HepG2 (cell line): Measurements from ENCODE around the gene AGRN. TPM values are rescaled to one million over a fixed set of nuclear protein-coding genes. Genes with fewer than 3 reads are reported as not detected.

Experiments used
- ATAC-seq: fragments of 200-7000 bp; cut with Tn5 transposase; 3 replicates; pipeline ENCODE4 v1.9.1; 2020; ENCODE audit warnings: mild to moderate bottlenecking, moderate library complexity
- BruUV-seq: library from RNA; stranded (reverse); fragments of 400-500 nt; replicated peaks from 2 replicates; lab custom pipeline; 2021; lab: Mats Ljungman, UMichigan
- CTCF ChIA-PET: fragments of 300-600 bp; formaldehyde crosslinking; extraction: SDS; loops from one replicate; lab custom pipeline; 2021; ENCODE audit warnings: low total read pairs, inconsistent platforms, low intra/inter-chr PET ratio; lab: Yijun Ruan, JAX
- POLR2A ChIA-PET: fragments of 350-600 bp; sonication (Branson Sonifier 250); formaldehyde crosslinking; loops from one replicate; lab custom pipeline; 2020; ENCODE audit warnings: antibody characterized with exemption, inconsistent platforms; lab: Yijun Ruan, JAX
- DNase-seq: peaks from one replicate; pipeline ENCODE4 v3.0.0-alpha.2; 2015; ENCODE audit warnings: low spot score
- FAIRE-seq: peaks from 3 replicates; lab custom pipeline; 2011; peaks lifted over from hg19 to GRCh38; lab: Jason Lieb, UNC
- H2AFZ ChIP-seq: one replicate; pipeline ENCODE4 v1.6.1; 2011; ENCODE audit warnings: low read length, inconsistent platforms
- H3K27ac ChIP-seq: fragments of 300-600 bp; 3 replicates; pipeline ENCODE4 v1.8.0; 2011; ENCODE audit warnings: mixed run types, mild to moderate bottlenecking, mixed read lengths, low read length, inconsistent platforms; ENCODE audit not compliant: insufficient read depth; ENCODE audit errors: extremely low read length
- H3K27me3 ChIP-seq, 2 experiments: fragments of 200-600 bp in 1 of 2; 2 replicates in 1 of 2; 3 replicates in 1 of 2; pipeline versions ENCODE4 v1.6.0 to v1.8.0; 2011; ENCODE audit warnings: low read length in 2 of 2, mild to moderate bottlenecking in 2 of 2, moderate library complexity in 2 of 2, inconsistent platforms in 1 of 2; ENCODE audit not compliant: insufficient read depth in 2 of 2, control insufficient read depth in 1 of 2
- H3K36me3 ChIP-seq, 2 experiments: fragments of 200-600 bp in 1 of 2; replicated peaks in 1 of 2; 2 replicates in 1 of 2; 3 replicates in 1 of 2; pipeline versions ENCODE4 v1.5.1 to v1.8.0; 2011; ENCODE audit warnings: low read length in 2 of 2, inconsistent platforms in 1 of 2; ENCODE audit not compliant: insufficient read depth in 2 of 2, control insufficient read depth in 1 of 2
- H3K4me1 ChIP-seq: 2 replicates; pipeline ENCODE4 v1.5.1; 2012; ENCODE audit warnings: low read length, inconsistent platforms; ENCODE audit not compliant: insufficient read depth
- H3K4me2 ChIP-seq: 2 replicates; pipeline ENCODE4 v1.6.0; 2011; ENCODE audit warnings: low read depth, low read length, inconsistent platforms
- H3K4me3 ChIP-seq, 3 experiments: fragments of 200-600 bp in 1 of 3; sonication (generic), shearing (Covaris generic) in 1 of 3; replicated peaks in 1 of 3; 2 replicates each; pipeline ENCODE4 v1.5.1; 2011 to 2016; ENCODE audit warnings: low read length in 3 of 3, inconsistent platforms in 2 of 3, low read depth in 2 of 3, mild to moderate bottlenecking in 2 of 3, control low read depth in 1 of 3, mixed read lengths in 1 of 3; ENCODE audit not compliant: insufficient read depth in 1 of 3
- H3K79me2 ChIP-seq: one replicate; pipeline ENCODE4 v1.6.1; 2011; ENCODE audit warnings: low read length, inconsistent platforms; ENCODE audit not compliant: insufficient read depth
- H3K9ac ChIP-seq: 2 replicates; pipeline ENCODE4 v1.6.0; 2011; ENCODE audit warnings: mild to moderate bottlenecking, low read depth, low read length, inconsistent platforms; ENCODE audit not compliant: insufficient read depth
- H3K9me3 ChIP-seq: 2 replicates; pipeline ENCODE4 v1.5.1; 2012; ENCODE audit warnings: mild to moderate bottlenecking, low read length
- H4K20me1 ChIP-seq: 2 replicates; pipeline ENCODE4 v1.6.0; 2011; ENCODE audit warnings: inconsistent platforms, mild to moderate bottlenecking, low read length, moderate library complexity; ENCODE audit not compliant: insufficient read depth
- CCAR2 ChIP-seq: fragments of 200-400 bp; formaldehyde crosslinking; optimal IDR thresholded peaks from 2 replicates; pipeline ENCODE3; 2018; ENCODE audit warnings: low read depth, mild to moderate bottlenecking, low read length, moderate library complexity
- CREB1 ChIP-seq, 2 experiments: fragments of 450-650 bp in 1 of 2; IDR thresholded peaks; 2 replicates each; pipeline ENCODE4 v1.6.1; 2016 to 2017; ENCODE audit warnings: control low read depth in 1 of 2, mild to moderate bottlenecking in 1 of 2, missing compliant biosample characterization in 1 of 2, missing genetic modification characterization in 1 of 2
- EZH2 ChIP-seq: conservative IDR thresholded peaks from 2 replicates; pipeline ENCODE4 v1.6.1; 2012; ENCODE audit warnings: mild to moderate bottlenecking, low read depth, low read length, moderate library complexity
- MAFF ChIP-seq: IDR thresholded peaks from 2 replicates; pipeline ENCODE4 v1.6.1; 2011; ENCODE audit warnings: low read depth, low read length, improper control_type of control experiment
- MEIS1 ChIP-seq: sonication (generic); formaldehyde crosslinking; IDR thresholded peaks from 2 replicates; pipeline ENCODE4 v1.9.0; 2021; ENCODE audit warnings: mild to moderate bottlenecking, missing genetic modification reagents, moderate library complexity, borderline replicate concordance
- MNT ChIP-seq: fragments of 450-650 bp; IDR thresholded peaks from 2 replicates; pipeline ENCODE4 v1.6.1; 2016
- MTF2 ChIP-seq: sonication (generic); formaldehyde crosslinking; IDR thresholded peaks from 2 replicates; pipeline ENCODE4 v1.5.0; 2020; ENCODE audit warnings: missing genetic modification reagents, borderline replicate concordance
- NRL ChIP-seq: sonication (generic); formaldehyde crosslinking; IDR thresholded peaks from 2 replicates; pipeline ENCODE4 v1.5.0; 2020; ENCODE audit warnings: missing genetic modification reagents, mild to moderate bottlenecking, moderate library complexity, borderline replicate concordance
- PHF5A ChIP-seq: IDR thresholded peaks from one replicate; pipeline ENCODE4 v1.6.1; 2018; ENCODE audit warnings: low read depth, missing genetic modification reagents; ENCODE audit not compliant: unreplicated experiment
- SETDB1 ChIP-seq: sonication (generic); formaldehyde crosslinking; IDR thresholded peaks from 2 replicates; pipeline ENCODE4 v1.5.1; 2020; ENCODE audit warnings: missing genetic modification reagents, mild to moderate bottlenecking, borderline replicate concordance
- WIZ ChIP-seq: sonication (generic); formaldehyde crosslinking; IDR thresholded peaks from 2 replicates; pipeline ENCODE4 v1.5.1; 2020; ENCODE audit warnings: mild to moderate bottlenecking, missing genetic modification reagents
- ZFY ChIP-seq: sonication (generic); formaldehyde crosslinking; IDR thresholded peaks from 2 replicates; pipeline ENCODE4 v1.4.0; 2020; ENCODE audit warnings: missing genetic modification reagents
- ZNF30 ChIP-seq: sonication (generic); formaldehyde crosslinking; IDR thresholded peaks from 2 replicates; pipeline ENCODE4 v1.5.0; 2020; ENCODE audit warnings: mild to moderate bottlenecking, missing genetic modification reagents
- ZNF329 ChIP-seq: sonication (generic); formaldehyde crosslinking; IDR thresholded peaks from 2 replicates; pipeline ENCODE4 v1.9.0; 2021; ENCODE audit warnings: low read depth, mild to moderate bottlenecking, missing genetic modification reagents
- ZNF382 ChIP-seq: sonication (generic); formaldehyde crosslinking; IDR thresholded peaks from 2 replicates; pipeline ENCODE4 v1.5.0; 2020; ENCODE audit warnings: missing genetic modification reagents, mild to moderate bottlenecking, borderline replicate concordance
- ZNF589 ChIP-seq: sonication (generic); formaldehyde crosslinking; conservative IDR thresholded peaks from 2 replicates; pipeline ENCODE4 v1.8.0; 2022; ENCODE audit warnings: mild to moderate bottlenecking, moderate library complexity, missing genetic modification reagents
- ZNF724P ChIP-seq: sonication (generic); formaldehyde crosslinking; IDR thresholded peaks from 2 replicates; pipeline ENCODE4 v1.8.0; 2022; ENCODE audit warnings: missing genetic modification reagents, borderline replicate concordance
- ZNF780A ChIP-seq: sonication (generic); formaldehyde crosslinking; IDR thresholded peaks from 2 replicates; pipeline ENCODE4 v1.8.0; 2022; ENCODE audit warnings: mild to moderate bottlenecking, missing genetic modification reagents, moderate library complexity
- WGBS: methylation state at CpG from one replicate; pipeline ENCODE4 v1.1.6; 2017; ENCODE audit warnings: low lambda C conversion rate; 5-methylcytosine and 5-hydroxymethylcytosine counted together
- in situ Hi-C: cut with HindIII; loops from 2 replicates; pipeline ENCODE4 v1.10.0; 2017; ENCODE audit warnings: low pct_unique_long_range_greater_than_20kb; ENCODE audit not compliant: extremely low pct_ligation_motif_present
- intact Hi-C: fragments of 100-400 bp; cut with micrococcal nuclease; formaldehyde crosslinking; loops from one replicate; pipeline ENCODE4 v1.10.0; 2022; ENCODE audit not compliant: unreplicated experiment
- polyA plus RNA-seq, 8 experiments: library from polyadenylated mRNA; depleted of rRNA in 3 of 8; stranded (reverse) in 7 of 8; unstranded in 1 of 8; fragments of >200 nt; fragmentation: Illumina TruSeq in 4 of 8; extraction: Trizol in 4 of 8; gene quantifications; 2 replicates each; pipeline versions ENCODE4 v1.2.1 to v1.2.3, GENCODE V29; 2011 to 2016; ENCODE audit warnings: low read depth in 4 of 8, missing spikeins in 1 of 8, mixed read lengths in 1 of 8; ENCODE audit not compliant: insufficient read depth in 1 of 8
- total RNA-seq, 5 experiments: library from RNA; depleted of rRNA; stranded (reverse); fragments of >200 nt; fragmentation: Illumina TruSeq; extraction: Trizol; gene quantifications; 2 replicates each; pipeline ENCODE4 v1.2.3, GENCODE V29; 2016; ENCODE audit warnings: low read depth in 1 of 5
- TF ChIP-seq, protein P1 (sequence below): sonication (generic); formaldehyde crosslinking; IDR thresholded peaks from 2 replicates; pipeline ENCODE4 v1.8.0; 2022; ENCODE audit warnings: missing genetic modification reagents, mild to moderate bottlenecking, borderline replicate concordance
- TF ChIP-seq, protein P2 (sequence below): IDR thresholded peaks from 2 replicates; pipeline ENCODE4 v1.6.1; 2016; ENCODE audit warnings: low read depth

AGRN gene
- total and polyA plus RNA-seq, 2 of the 13 experiments (the other 11 are each of a cell fraction or from before 2014, with no cell fraction given), result 29.8 to 65.2 TPM

DNA sequence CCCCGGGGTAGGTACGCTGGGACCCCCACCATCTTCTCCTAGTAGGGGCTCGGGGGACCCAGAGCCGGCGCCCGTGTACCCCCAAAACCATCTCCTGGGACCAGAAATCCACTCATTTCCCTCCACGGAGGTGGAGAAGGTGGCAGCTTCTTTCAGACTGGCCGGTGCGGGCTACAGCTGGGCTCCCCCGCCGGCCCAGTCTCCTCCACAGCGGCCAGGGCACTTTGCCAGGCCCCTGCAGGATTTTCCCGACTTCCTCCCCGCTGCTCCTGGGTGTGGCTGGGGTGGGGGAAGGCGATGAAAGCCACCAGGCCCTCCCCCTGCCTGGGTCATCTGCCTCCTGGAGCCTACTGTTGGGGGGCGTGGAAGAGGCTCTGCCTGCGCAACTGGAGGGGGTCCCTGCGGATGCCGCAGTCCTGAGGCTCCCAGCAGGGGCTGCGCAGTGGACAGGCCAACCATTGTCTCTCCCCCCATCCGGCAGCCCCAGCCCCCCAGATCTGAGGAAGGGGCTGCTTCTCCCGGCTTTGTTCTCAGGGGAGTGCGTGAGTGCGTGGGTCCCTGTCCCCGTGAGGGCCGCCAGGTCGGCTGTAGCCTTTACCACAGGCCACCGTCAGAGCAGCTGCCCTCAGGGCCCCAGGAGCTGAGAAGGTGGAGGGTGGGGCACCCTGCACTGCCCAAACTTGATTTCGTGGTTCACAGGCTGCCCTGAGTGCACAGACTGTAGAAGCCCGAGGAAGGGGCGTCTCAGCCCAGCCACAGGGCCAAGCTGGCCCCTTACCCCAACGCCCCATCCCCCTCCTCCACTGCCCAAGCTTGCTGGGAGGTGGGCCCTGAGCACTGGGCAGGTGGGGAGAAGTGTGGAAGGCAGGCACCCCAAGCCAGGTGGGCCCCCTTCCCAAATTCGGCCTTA lies 1.3 kb downstream of the AGRN start:
- Histone ChIP-seq H3K9me3 (no peaks in the 10 kb centered on the region), H3K36me3 (peaks cover 4 to 10% of the 10 kb centered on the region in 2 experiments; a peak in 3 of 5 replicates), H3K4me1 (peaks cover 73% of the 10 kb centered on the region), H2AFZ (no peak overlapping the region), H3K4me2 (peak overlapping the region; percentile 90), H3K27me3 (no peaks in the 10 kb centered on the region), H3K79me2 (peaks cover 23% of the 10 kb centered on the region), H3K4me3 (peak overlapping the region; percentile 66 to 83 (median 79)), H4K20me1 (peaks cover 31% of the 10 kb centered on the region; the same call in 1 of the 2 replicates), H3K27ac (no peak overlapping the region), H3K9ac (peak overlapping the region; percentile 78; the same call in 1 of the 2 replicates)
- WGBS, result 38% methylated on average over 17 of the region's 33 CpGs
- no TSS peak for BruUV-seq
- ChIA-PET POLR2A (interaction anchor here (1.2 to 1.8 kb wide), 3 partner anchors 15 to 43 kb away, joined by 4 to 6 read pairs (median 4); no protein-coding TSS in a partner anchor), CTCF (no interaction called here)
- ATAC-seq (no peak), FAIRE-seq (no peak), DNase-seq (no peak)
- in situ Hi-C loops (loop anchor here (5.0 kb wide), 1 partner anchor 36 kb away; no protein-coding TSS in a partner anchor), intact Hi-C loops (no loop called here)
- no peak for TF ChIP-seq ZFY (CRISPR knock-in tag)
- TF ChIP-seq WIZ (CRISPR knock-in tag), result no peak
- TF ChIP-seq MEIS1 (CRISPR knock-in tag), result no peak
- no peak for TF ChIP-seq NRL (CRISPR knock-in tag)
- no peak for TF ChIP-seq ZNF382
- no peak for TF ChIP-seq MTF2 (CRISPR knock-in tag)
- no peak for TF ChIP-seq PHF5A (CRISPR knock-in tag)
- TF ChIP-seq ZNF589 (CRISPR knock-in tag), result no peak
- TF ChIP-seq, protein P1, sequence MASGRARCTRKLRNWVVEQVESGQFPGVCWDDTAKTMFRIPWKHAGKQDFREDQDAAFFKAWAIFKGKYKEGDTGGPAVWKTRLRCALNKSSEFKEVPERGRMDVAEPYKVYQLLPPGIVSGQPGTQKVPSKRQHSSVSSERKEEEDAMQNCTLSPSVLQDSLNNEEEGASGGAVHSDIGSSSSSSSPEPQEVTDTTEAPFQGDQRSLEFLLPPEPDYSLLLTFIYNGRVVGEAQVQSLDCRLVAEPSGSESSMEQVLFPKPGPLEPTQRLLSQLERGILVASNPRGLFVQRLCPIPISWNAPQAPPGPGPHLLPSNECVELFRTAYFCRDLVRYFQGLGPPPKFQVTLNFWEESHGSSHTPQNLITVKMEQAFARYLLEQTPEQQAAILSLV (CRISPR knock-in tag), result no peak
- TF ChIP-seq SETDB1 (CRISPR knock-in tag), result no peak
- TF ChIP-seq ZNF724P (CRISPR knock-in tag), result no peak
- no peak for TF ChIP-seq MNT
- no peak for TF ChIP-seq MAFF
- no peak for TF ChIP-seq CCAR2
- no peak for TF ChIP-seq ZNF30 (CRISPR knock-in tag)
- TF ChIP-seq ZNF329 (CRISPR knock-in tag), result no peak
- TF ChIP-seq, protein P2, sequence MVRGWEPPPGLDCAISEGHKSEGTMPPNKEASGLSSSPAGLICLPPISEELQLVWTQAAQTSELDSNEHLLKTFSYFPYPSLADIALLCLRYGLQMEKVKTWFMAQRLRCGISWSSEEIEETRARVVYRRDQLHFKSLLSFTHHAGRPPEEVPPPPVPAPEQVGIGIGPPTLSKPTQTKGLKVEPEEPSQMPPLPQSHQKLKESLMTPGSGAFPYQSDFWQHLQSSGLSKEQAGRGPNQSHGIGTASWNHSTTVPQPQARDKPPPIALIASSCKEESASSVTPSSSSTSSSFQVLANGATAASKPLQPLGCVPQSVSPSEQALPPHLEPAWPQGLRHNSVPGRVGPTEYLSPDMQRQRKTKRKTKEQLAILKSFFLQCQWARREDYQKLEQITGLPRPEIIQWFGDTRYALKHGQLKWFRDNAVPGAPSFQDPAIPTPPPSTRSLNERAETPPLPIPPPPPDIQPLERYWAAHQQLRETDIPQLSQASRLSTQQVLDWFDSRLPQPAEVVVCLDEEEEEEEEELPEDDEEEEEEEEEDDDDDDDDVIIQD (CRISPR knock-in tag), result no peak
- TF ChIP-seq CREB1 (IDR thresholded peaks at IDR 0.05), result no peak
- no peak for TF ChIP-seq CREB1 (CRISPR knock-in tag; IDR thresholded peaks at IDR 0.05)
- TF ChIP-seq EZH2, result no peak
- TF ChIP-seq ZNF780A (CRISPR knock-in tag), result no peak
